ENCODE results near the gene PABPC1L. TPM values are rescaled to one million over a fixed set of nuclear protein-coding genes. Genes with fewer than 3 reads are reported as not detected.

The PABPC1L gene
- polyA plus RNA-seq, 1 donor (not counting 4 experiments of a cell fraction or from before 2014, with no cell fraction given) = 31.4 TPM

DNA sequence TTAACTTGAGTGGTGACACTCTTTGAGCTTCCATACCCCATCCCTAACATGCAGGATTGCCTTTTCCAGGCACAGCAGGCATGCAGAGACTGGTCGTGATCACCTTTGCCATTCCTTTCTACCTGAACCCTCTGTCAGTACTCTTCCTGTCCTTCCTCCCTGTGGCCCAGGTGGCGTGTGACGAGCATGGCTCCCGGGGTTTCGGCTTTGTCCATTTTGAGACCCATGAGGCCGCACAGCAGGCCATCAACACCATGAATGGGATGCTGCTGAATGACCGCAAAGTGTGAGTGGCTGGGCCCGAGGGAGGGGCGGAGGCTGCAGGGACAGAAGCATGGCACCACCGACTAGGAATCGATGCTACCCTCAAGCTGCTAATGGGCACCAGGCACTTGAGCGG is 6.7 kb downstream of the PABPC1L start:
- TF ChIP-seq EZH2 (IDR thresholded peaks at IDR 0.05; ENCODE audit: low read length) = no peak
- TF ChIP-seq CTCF (optimal IDR thresholded peaks at IDR 0.05 in 1 of 3, IDR thresholded peaks at IDR 0.05 in 1 of 3, conservative IDR thresholded peaks at IDR 0.05 in 1 of 3; ENCODE audit: extremely low read depth in 1 of 3, insufficient read depth in 2 of 3, low read length in 3 of 3) = no peak
- Histone ChIP-seq H3K79me2 (ENCODE audit: control insufficient read depth, insufficient read depth, low read length) (no peaks in the 10 kb centered on the region), H2AFZ (ENCODE audit: control insufficient read depth, low read length) (no peak overlapping the region), H3K27me3 (ENCODE audit: control insufficient read depth, extremely low read depth, insufficient read depth, low read length) (no peaks in the 10 kb centered on the region), H3K4me3 (ENCODE audit: control insufficient read depth in 2 of 3, extremely low read depth in 1 of 3, insufficient read depth in 2 of 3, low read depth in 1 of 3, low read length in 3 of 3) (no peak overlapping the region), H3K4me2 (ENCODE audit: control insufficient read depth, extremely low read depth, insufficient read depth, low read depth, low read length) (no peak overlapping the region), H3K4me1 (ENCODE audit: control insufficient read depth, extremely low read depth, insufficient read depth, low read length) (no peaks in the 10 kb centered on the region), H3K36me3 (ENCODE audit: control insufficient read depth in 2 of 2, extremely low read depth in 1 of 2, insufficient read depth in 2 of 2, low read length in 2 of 2) (peaks cover 17 to 21% of the 10 kb centered on the region in 2 experiments), H3K9me3 (ENCODE audit: control insufficient read depth, low read depth, low read length) (no peaks in the 10 kb centered on the region), H3K9ac (ENCODE audit: control insufficient read depth, extremely low read depth, insufficient read depth, low read length) (no peak overlapping the region), H3K9me1 (ENCODE audit: control insufficient read depth, extremely low read depth, insufficient read depth, low read length) (no peaks in the 10 kb centered on the region), H4K20me1 (ENCODE audit: control insufficient read depth, extremely low read depth, insufficient read depth, low read length) (no peaks in the 10 kb centered on the region), H3K27ac (ENCODE audit: control insufficient read depth, insufficient read depth, low read length) (no peak overlapping the region)
- no peak for FAIRE-seq
- dilution Hi-C loops (cut with MboI; ENCODE audit: extremely low pct_ligation_motif_present, low sequenced_read_pairs) = no loop called here
- DNase-seq (ENCODE audit: low read depth, low spot score) = no peak

DNA sequence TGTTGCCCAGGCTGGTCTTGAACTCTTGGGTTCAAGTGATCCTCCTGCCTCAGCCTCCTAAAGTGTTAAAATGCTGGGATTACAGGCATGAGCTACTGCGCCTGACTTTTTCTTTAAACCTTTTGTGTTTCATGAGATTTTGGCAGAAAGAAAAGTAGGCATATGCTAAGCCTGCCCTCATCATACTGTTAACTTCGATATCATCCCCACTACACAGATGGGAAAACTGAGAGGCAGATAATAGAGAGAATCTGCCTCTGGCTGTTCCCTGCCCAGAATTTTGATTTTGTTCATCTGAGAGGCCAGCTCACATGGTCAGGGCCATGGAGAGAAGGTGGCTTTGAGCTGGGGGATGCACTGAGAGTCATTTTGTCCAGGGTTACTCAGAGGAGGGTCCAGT is 7.5 kb downstream of the PABPC1L start:
- Histone ChIP-seq H3K79me2 (ENCODE audit: control insufficient read depth, insufficient read depth, low read length) (no peaks in the 10 kb centered on the region), H4K20me1 (ENCODE audit: control insufficient read depth, extremely low read depth, insufficient read depth, low read length) (no peaks in the 10 kb centered on the region), H2AFZ (ENCODE audit: control insufficient read depth, low read length) (no peak overlapping the region), H3K36me3 (ENCODE audit: control insufficient read depth in 2 of 2, extremely low read depth in 1 of 2, insufficient read depth in 2 of 2, low read length in 2 of 2) (peaks cover 21% of the 10 kb centered on the region in 2 experiments), H3K27ac (ENCODE audit: control insufficient read depth, insufficient read depth, low read length) (no peak overlapping the region), H3K9me1 (ENCODE audit: control insufficient read depth, extremely low read depth, insufficient read depth, low read length) (no peaks in the 10 kb centered on the region), H3K27me3 (ENCODE audit: control insufficient read depth, extremely low read depth, insufficient read depth, low read length) (no peaks in the 10 kb centered on the region), H3K9ac (ENCODE audit: control insufficient read depth, extremely low read depth, insufficient read depth, low read length) (no peak overlapping the region), H3K9me3 (ENCODE audit: control insufficient read depth, low read depth, low read length) (no peaks in the 10 kb centered on the region), H3K4me3 (ENCODE audit: control insufficient read depth in 2 of 3, extremely low read depth in 1 of 3, insufficient read depth in 2 of 3, low read depth in 1 of 3, low read length in 3 of 3) (no peak overlapping the region), H3K4me1 (ENCODE audit: control insufficient read depth, extremely low read depth, insufficient read depth, low read length) (no peaks in the 10 kb centered on the region), H3K4me2 (ENCODE audit: control insufficient read depth, extremely low read depth, insufficient read depth, low read depth, low read length) (no peak overlapping the region)
- DNase-seq (ENCODE audit: low read depth, low spot score) (no peak), FAIRE-seq (no peak)
- TF ChIP-seq CTCF (optimal IDR thresholded peaks at IDR 0.05 in 1 of 3, IDR thresholded peaks at IDR 0.05 in 1 of 3, conservative IDR thresholded peaks at IDR 0.05 in 1 of 3; ENCODE audit: extremely low read depth in 1 of 3, insufficient read depth in 2 of 3, low read length in 3 of 3) (no peak), EZH2 (IDR thresholded peaks at IDR 0.05; ENCODE audit: low read length) (no peak)
- dilution Hi-C loops (cut with MboI; ENCODE audit: extremely low pct_ligation_motif_present, low sequenced_read_pairs) = no loop called here

All from keratinocyte (primary cell).